K562 (cell line): Measurements from ENCODE around the gene TRPM2. TPM values are rescaled to one million over a fixed set of nuclear protein-coding genes. Genes with fewer than 3 reads are reported as not detected.

Source experiments
- ATAC-seq: fragments of 200-7000 bp; cut with Tn5 transposase; 3 replicates; pipeline ENCODE4 v1.9.1; 2020; ENCODE audit warnings: moderate library complexity
- BruUV-seq: library from RNA; stranded (reverse); fragments of 400-500 nt; replicated peaks from 2 replicates; lab custom pipeline; 2021; lab: Mats Ljungman, UMichigan
- CTCF ChIA-PET: fragments of 300-600 bp; formaldehyde crosslinking; extraction: SDS; loops from one replicate; lab custom pipeline; 2021; ENCODE audit warnings: low intra/inter-chr PET ratio; lab: Yijun Ruan, JAX
- POLR2A ChIA-PET: fragments of 300-600, 350-650 bp; sonication (Branson Sonifier 250); formaldehyde crosslinking; extraction: SDS; loops from one replicate; lab custom pipeline; 2021; ENCODE audit warnings: antibody characterized with exemption, inconsistent platforms; lab: Yijun Ruan, JAX
- DNase-seq, 4 experiments: peaks; one replicate each; pipeline versions ENCODE4 v3.0.0 to v3.0.0-alpha.2; 2011 to 2018; ENCODE audit warnings: low spot score in 3 of 4, mixed read lengths in 3 of 4; ENCODE audit errors: extremely low read depth in 1 of 4
- FAIRE-seq: peaks from 2 replicates; lab custom pipeline; 2011; peaks lifted over from hg19 to GRCh38; lab: Jason Lieb, UNC
- H2AFZ ChIP-seq: 2 replicates; pipeline ENCODE4 v1.6.0; 2011; ENCODE audit warnings: low read depth, low read length, control low read depth, inconsistent platforms
- H3K27ac ChIP-seq: fragments of 200-600 bp; 3 replicates; pipeline ENCODE4 v1.8.0; 2011; ENCODE audit warnings: low read depth, mild to moderate bottlenecking, control low read depth, inconsistent platforms, low read length, moderate library complexity, mixed read lengths; ENCODE audit errors: extremely low read depth
- H3K27me3 ChIP-seq, 2 experiments: fragments of 300-600 bp in 1 of 2; 2 replicates in 1 of 2; 3 replicates in 1 of 2; pipeline versions ENCODE4 v1.6.0 to v1.8.0; 2011; ENCODE audit warnings: inconsistent platforms in 2 of 2, low read length in 2 of 2, mild to moderate bottlenecking in 1 of 2, mixed read lengths in 1 of 2, moderate library complexity in 1 of 2; ENCODE audit not compliant: control insufficient read depth in 2 of 2, insufficient read depth in 2 of 2
- H3K36me3 ChIP-seq: fragments of 300-600 bp; 3 replicates; pipeline ENCODE4 v1.8.0; 2011; ENCODE audit warnings: mild to moderate bottlenecking, low read length, inconsistent platforms; ENCODE audit not compliant: control insufficient read depth, insufficient read depth
- H3K4me1 ChIP-seq, 2 experiments: fragments of 200-600 bp in 1 of 2; replicated peaks in 1 of 2; 2 replicates in 1 of 2; 3 replicates in 1 of 2; pipeline versions ENCODE4 v1.5.1 to v1.8.0; 2011; ENCODE audit warnings: inconsistent platforms in 2 of 2, low read length in 2 of 2, mild to moderate bottlenecking in 1 of 2, mixed read lengths in 1 of 2, moderate library complexity in 1 of 2; ENCODE audit not compliant: control insufficient read depth in 2 of 2, insufficient read depth in 2 of 2
- H3K4me2 ChIP-seq: 2 replicates; pipeline ENCODE4 v1.6.1; 2011; ENCODE audit warnings: low read length, control low read depth, inconsistent platforms, mixed read lengths; ENCODE audit not compliant: insufficient read depth
- H3K4me3 ChIP-seq: fragments of 200-600 bp; sonication (generic), shearing (Covaris generic); 2 replicates; pipeline ENCODE4 v1.5.1; 2016; ENCODE audit warnings: control low read depth, inconsistent platforms
- H3K79me2 ChIP-seq: fragments of 200-600 bp; 3 replicates; pipeline ENCODE4 v1.8.0; 2011; ENCODE audit warnings: low read length, inconsistent platforms; ENCODE audit not compliant: control insufficient read depth, insufficient read depth
- H3K9ac ChIP-seq, 2 experiments: 2 replicates each; pipeline versions ENCODE4 v1.6.0 to v1.6.1; 2011; ENCODE audit warnings: low read depth in 2 of 2, low read length in 2 of 2, control low read depth in 1 of 2, inconsistent platforms in 1 of 2, mild to moderate bottlenecking in 1 of 2, mixed read lengths in 1 of 2; ENCODE audit not compliant: insufficient read depth in 1 of 2
- H3K9me1 ChIP-seq: one replicate; pipeline ENCODE4 v1.6.0; 2011; ENCODE audit warnings: inconsistent platforms, mild to moderate bottlenecking, low read length, moderate library complexity; ENCODE audit not compliant: control insufficient read depth, insufficient read depth
- H3K9me3 ChIP-seq: replicated peaks from 2 replicates; pipeline ENCODE4 v1.5.1; 2011; ENCODE audit warnings: low read depth, low read length, inconsistent platforms; ENCODE audit not compliant: control insufficient read depth, insufficient read depth
- H4K20me1 ChIP-seq: replicated peaks from 2 replicates; pipeline ENCODE4 v1.6.1; 2011; ENCODE audit warnings: low read length, inconsistent platforms, mixed read lengths; ENCODE audit not compliant: control insufficient read depth, insufficient read depth
- ARID1B ChIP-seq: fragments of 450-650 bp; IDR thresholded peaks from 2 replicates; pipeline ENCODE4 v1.6.1; 2016; ENCODE audit warnings: antibody characterized with exemption, mild to moderate bottlenecking, inconsistent platforms
- FOXK1 ChIP-seq: sonication (generic); formaldehyde crosslinking; IDR thresholded peaks from 2 replicates; pipeline ENCODE4 v1.8.0; 2022; ENCODE audit warnings: missing genetic modification reagents, mild to moderate bottlenecking, borderline replicate concordance
- KAT8 ChIP-seq: fragments of 450-650 bp; IDR thresholded peaks from 2 replicates; pipeline ENCODE4 v1.6.1; 2016; ENCODE audit warnings: low read depth, mild to moderate bottlenecking
- NBN ChIP-seq: fragments of 450-650 bp; IDR thresholded peaks from 2 replicates; pipeline ENCODE4 v1.6.1; 2016; ENCODE audit warnings: low read depth, mild to moderate bottlenecking
- SNIP1 ChIP-seq: fragments of 450-650 bp; IDR thresholded peaks from 2 replicates; pipeline ENCODE4 v1.7.1; 2017; ENCODE audit warnings: low read depth, mild to moderate bottlenecking
- SUPT5H ChIP-seq: fragments of 450-650 bp; IDR thresholded peaks from 2 replicates; pipeline ENCODE4 v1.6.1; 2016
- TRIM24 ChIP-seq, 2 experiments: fragments of 450-650 bp; IDR thresholded peaks; 2 replicates each; pipeline ENCODE4 v1.6.1; 2016
- ZNF384 ChIP-seq: IDR thresholded peaks from 2 replicates; pipeline ENCODE4 v1.6.1; 2012; ENCODE audit warnings: low read depth, low read length, improper control_type of control experiment
- ZNF431 ChIP-seq: sonication (generic); formaldehyde crosslinking; IDR thresholded peaks from 2 replicates; pipeline ENCODE4 v1.8.0; 2022; ENCODE audit warnings: mild to moderate bottlenecking, missing genetic modification reagents
- WGBS: fragments of 100-300 bp; shearing (Covaris generic); methylation state at CpG from one replicate; pipeline ENCODE4 v1.1.6; 2016; ENCODE audit warnings: low coverage, mixed read lengths; ENCODE audit not compliant: insufficient coverage; ENCODE audit errors: missing lambda C conversion rate; 5-methylcytosine and 5-hydroxymethylcytosine counted together
- in situ Hi-C: fragments of 300-500 bp; cut with MboI; formaldehyde crosslinking; loops from 4 replicates; pipeline ENCODE4 v1.15.0; 2018; ENCODE audit warnings: inconsistent platforms, mixed read lengths
- intact Hi-C: fragments of 100-400 bp; cut with micrococcal nuclease; formaldehyde crosslinking; loops from 2 replicates; pipeline ENCODE4 v1.14.2; 2022
- polyA plus RNA-seq, 8 experiments: library from polyadenylated mRNA; depleted of rRNA in 4 of 8; stranded (reverse) in 5 of 8; unstranded in 3 of 8; fragments of >200 nt; fragmentation: Nextera tagmentation in 2 of 8; fragmentation: Illumina TruSeq in 1 of 8; extraction: Ambion mirVana in 2 of 8; extraction: Trizol in 1 of 8; gene quantifications; 2 replicates each; pipeline versions ENCODE4 v1.2.1 to v1.2.3, GENCODE V29; 2011 to 2014; ENCODE audit warnings: inconsistent platforms in 1 of 8, missing spikeins in 1 of 8
- total RNA-seq, 7 experiments: library from RNA; depleted of rRNA in 6 of 7; stranded (reverse); fragments of >200 nt in 6 of 7; fragmentation: Illumina TruSeq in 2 of 7; extraction: Trizol in 2 of 7; gene quantifications; 2 replicates each; pipeline versions ENCODE4 v1.2.1 to v1.2.3, GENCODE V29; 2011 to 2021; ENCODE audit warnings: low replicate concordance in 1 of 7
- TF ChIP-seq, protein P1 (sequence below): IDR thresholded peaks from 2 replicates; pipeline ENCODE4 v1.6.1; 2016; ENCODE audit warnings: missing genetic modification characterization, missing compliant biosample characterization
- TF ChIP-seq, protein P2 (sequence below): fragments of 250-450 bp; sonication (Bioruptor Pico); IDR thresholded peaks from 2 replicates; pipeline ENCODE4 v1.5.0; 2021
- TF ChIP-seq, protein P3 (sequence below): sonication (generic); IDR thresholded peaks from 2 replicates; pipeline ENCODE4 v1.6.1; 2016

TRPM2 gene
- total and polyA plus RNA-seq, 9 of the 15 experiments (the other 6 are each of a cell fraction or from before 2014, with no cell fraction given) = 0.33 to 2.1 (median 0.98) TPM; not detected in 2

DNA sequence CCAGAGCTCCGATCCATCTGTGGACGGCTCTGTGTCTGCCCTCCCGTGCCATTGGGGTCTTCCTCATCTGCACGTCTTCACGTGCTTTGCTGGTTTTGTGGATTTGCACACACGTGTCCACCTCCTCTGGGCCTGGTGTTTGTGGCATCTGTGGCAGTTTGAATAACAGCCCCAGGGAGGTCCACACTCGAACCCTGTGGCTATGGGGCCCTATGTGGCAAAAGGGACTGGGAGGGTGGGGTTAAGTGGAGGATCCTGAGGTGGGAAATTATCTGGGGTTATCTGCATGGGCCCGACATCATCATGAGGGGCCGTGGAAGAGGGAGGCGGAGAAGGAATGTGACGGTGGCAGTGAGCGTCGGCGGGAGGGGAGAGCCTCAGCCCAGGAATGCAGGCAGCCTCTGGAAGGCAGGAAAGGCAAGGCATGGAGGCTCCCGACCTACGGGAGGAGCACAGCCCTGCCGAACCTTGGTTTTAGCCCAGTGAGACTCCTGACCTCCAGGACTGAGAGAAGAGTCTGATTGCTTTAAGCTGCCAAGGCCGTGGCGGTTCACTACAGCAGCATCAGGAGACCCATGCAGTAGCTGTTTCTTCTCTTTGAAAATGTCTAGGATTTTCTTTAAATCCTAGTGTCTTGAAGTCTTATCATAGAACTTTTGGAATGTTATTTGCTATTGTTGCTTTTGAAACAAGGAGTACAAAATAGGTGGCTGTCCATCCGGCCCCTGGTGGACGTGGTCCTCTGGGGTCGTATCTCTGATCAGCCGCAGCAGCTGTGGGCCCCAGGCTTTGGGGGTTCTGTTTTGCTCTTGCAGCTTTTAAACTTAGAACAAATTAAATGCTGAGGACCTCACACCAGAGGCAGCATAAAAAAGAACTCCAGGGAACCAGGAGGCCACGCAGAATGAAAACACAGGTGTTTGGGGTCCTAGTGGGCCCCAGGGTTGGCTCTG is 61.9 kb downstream of the TRPM2 start:
- no peaks in the 10 kb centered on the region for H3K36me3 ChIP-seq
- no peak overlapping the region for H3K9ac ChIP-seq
- ChIA-PET CTCF (no interaction called here), POLR2A (interaction anchor here (0.6 to 0.9 kb wide), 4 partner anchors 10 to 1267 kb away, joined by 3 to 4 read pairs (median 3); no protein-coding TSS in a partner anchor)
- DNase-seq (no peak), FAIRE-seq (no peak), ATAC-seq (no peak)
- H2AFZ ChIP-seq = no peak overlapping the region
- H3K4me1 ChIP-seq = peaks cover 0 to 17% of the 10 kb centered on the region in 2 experiments; a peak in 1 of 5 replicates
- H3K9me3 ChIP-seq = peaks cover 3% of the 10 kb centered on the region
- H3K9me1 ChIP-seq = no peaks in the 10 kb centered on the region
- no peak overlapping the region for H3K4me3 ChIP-seq
- WGBS = under 1% methylated on average over 24 of the region's 24 CpGs
- H3K27me3 ChIP-seq = peaks cover 2 to 27% of the 10 kb centered on the region in 2 experiments; a peak in 2 of 5 replicates
- no peak overlapping the region for H3K27ac ChIP-seq
- no peak overlapping the region for H3K4me2 ChIP-seq
- H4K20me1 ChIP-seq = no peaks in the 10 kb centered on the region
- no peaks in the 10 kb centered on the region for H3K79me2 ChIP-seq
- no TSS peak for BruUV-seq
- in situ Hi-C loops (no loop called here), intact Hi-C loops (no loop called here)
- TF ChIP-seq ARID1B = no peak

GRCh38 chr21:44416193-44416592 is 62.8 kb downstream of the TRPM2 start:
- in situ Hi-C loops (no loop called here), intact Hi-C loops (no loop called here)
- H3K79me2 ChIP-seq = no peaks in the 10 kb centered on the region
- H3K9ac ChIP-seq = no peak overlapping the region
- H3K4me3 ChIP-seq = no peak overlapping the region
- WGBS = 5% methylated on average over 8 of the region's 8 CpGs
- ChIA-PET CTCF (no interaction called here), POLR2A (no interaction called here)
- no peak for DNase-seq
- H3K27me3 ChIP-seq = peaks cover 2 to 27% of the 10 kb centered on the region in 2 experiments; a peak in 2 of 5 replicates
- no peak overlapping the region for H3K4me2 ChIP-seq
- FAIRE-seq = no peak
- no peaks in the 10 kb centered on the region for H3K36me3 ChIP-seq
- no peak overlapping the region for H3K27ac ChIP-seq
- no peaks in the 10 kb centered on the region for H3K9me1 ChIP-seq
- H3K4me1 ChIP-seq = peaks cover 0 to 17% of the 10 kb centered on the region in 2 experiments; a peak in 1 of 5 replicates
- peaks cover 3% of the 10 kb centered on the region for H3K9me3 ChIP-seq
- no peak for ATAC-seq
- H2AFZ ChIP-seq = no peak overlapping the region
- BruUV-seq = no TSS peak
- H4K20me1 ChIP-seq = no peaks in the 10 kb centered on the region
- TF ChIP-seq KAT8 = no peak
- no peak for TF ChIP-seq SUPT5H
- TF ChIP-seq ZNF384 = no peak
- TF ChIP-seq, protein P1, sequence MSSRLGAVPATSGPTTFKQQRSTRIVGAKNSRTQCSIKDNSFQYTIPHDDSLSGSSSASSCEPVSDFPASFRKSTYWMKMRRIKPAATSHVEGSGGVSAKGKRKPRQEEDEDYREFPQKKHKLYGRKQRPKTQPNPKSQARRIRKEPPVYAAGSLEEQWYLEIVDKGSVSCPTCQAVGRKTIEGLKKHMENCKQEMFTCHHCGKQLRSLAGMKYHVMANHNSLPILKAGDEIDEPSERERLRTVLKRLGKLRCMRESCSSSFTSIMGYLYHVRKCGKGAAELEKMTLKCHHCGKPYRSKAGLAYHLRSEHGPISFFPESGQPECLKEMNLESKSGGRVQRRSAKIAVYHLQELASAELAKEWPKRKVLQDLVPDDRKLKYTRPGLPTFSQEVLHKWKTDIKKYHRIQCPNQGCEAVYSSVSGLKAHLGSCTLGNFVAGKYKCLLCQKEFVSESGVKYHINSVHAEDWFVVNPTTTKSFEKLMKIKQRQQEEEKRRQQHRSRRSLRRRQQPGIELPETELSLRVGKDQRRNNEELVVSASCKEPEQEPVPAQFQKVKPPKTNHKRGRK = no peak
- no peak for TF ChIP-seq TRIM24 (IDR thresholded peaks at IDR 0.05)
- TF ChIP-seq ZNF431 (CRISPR knock-in tag) = no peak
- TF ChIP-seq, protein P2, sequence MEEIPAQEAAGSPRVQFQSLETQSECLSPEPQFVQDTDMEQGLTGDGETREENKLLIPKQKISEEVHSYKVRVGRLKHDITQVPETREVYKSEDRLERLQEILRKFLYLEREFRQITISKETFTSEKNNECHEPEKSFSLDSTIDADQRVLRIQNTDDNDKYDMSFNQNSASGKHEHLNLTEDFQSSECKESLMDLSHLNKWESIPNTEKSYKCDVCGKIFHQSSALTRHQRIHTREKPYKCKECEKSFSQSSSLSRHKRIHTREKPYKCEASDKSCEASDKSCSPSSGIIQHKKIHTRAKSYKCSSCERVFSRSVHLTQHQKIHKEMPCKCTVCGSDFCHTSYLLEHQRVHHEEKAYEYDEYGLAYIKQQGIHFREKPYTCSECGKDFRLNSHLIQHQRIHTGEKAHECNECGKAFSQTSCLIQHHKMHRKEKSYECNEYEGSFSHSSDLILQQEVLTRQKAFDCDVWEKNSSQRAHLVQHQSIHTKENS = no peak
- no peak for TF ChIP-seq SNIP1
- TF ChIP-seq, protein P3, sequence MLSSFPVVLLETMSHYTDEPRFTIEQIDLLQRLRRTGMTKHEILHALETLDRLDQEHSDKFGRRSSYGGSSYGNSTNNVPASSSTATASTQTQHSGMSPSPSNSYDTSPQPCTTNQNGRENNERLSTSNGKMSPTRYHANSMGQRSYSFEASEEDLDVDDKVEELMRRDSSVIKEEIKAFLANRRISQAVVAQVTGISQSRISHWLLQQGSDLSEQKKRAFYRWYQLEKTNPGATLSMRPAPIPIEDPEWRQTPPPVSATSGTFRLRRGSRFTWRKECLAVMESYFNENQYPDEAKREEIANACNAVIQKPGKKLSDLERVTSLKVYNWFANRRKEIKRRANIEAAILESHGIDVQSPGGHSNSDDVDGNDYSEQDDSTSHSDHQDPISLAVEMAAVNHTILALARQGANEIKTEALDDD = no peak
- no peak for TF ChIP-seq FOXK1 (CRISPR knock-in tag)
- no peak for TF ChIP-seq NBN
